Heart left ventricle (tissue), 16 donors: ENCODE results near the gene SYNDIG1. TPM values are rescaled to one million over a fixed set of nuclear protein-coding genes. Genes with fewer than 3 reads are reported as not detected.

ENCODE experiments used
- ATAC-seq, 4 donors: fragments of 200-7000 bp; cut with Tn5 transposase; one replicate each; pipeline ENCODE4 v1.9.1; 2020 to 2022; ENCODE audit warnings: moderate library complexity in 4 of 4, mild to moderate bottlenecking in 3 of 4, moderate number of reproducible peaks in 1 of 4
- DNase-seq, 5 donors: peaks; one replicate each; pipeline ENCODE4 v3.0.0-alpha.2; 2020
- H3K27ac ChIP-seq, 12 donors: fragments of 200-600 bp; sonication (generic) in 4 of 12; one replicate each; pipeline versions ENCODE4 v1.5.0 to v1.8.0; 2016 to 2022; ENCODE audit warnings: mild to moderate bottlenecking in 2 of 12
- H3K27me3 ChIP-seq, 9 donors: fragments of 200-600 bp; sonication (generic) in 2 of 9; one replicate each; pipeline versions ENCODE4 v1.5.1 to v1.8.0; 2016 to 2022; ENCODE audit warnings: mild to moderate bottlenecking in 3 of 9
- H3K36me3 ChIP-seq, 9 donors: fragments of 200-600 bp; sonication (generic) in 2 of 9; one replicate each; pipeline versions ENCODE4 v1.5.0 to v1.8.0; 2018 to 2022; ENCODE audit warnings: mild to moderate bottlenecking in 2 of 9
- H3K4me1 ChIP-seq, 12 donors: fragments of 200-600 bp; sonication (generic) in 4 of 12; one replicate each; pipeline versions ENCODE4 v1.5.0 to v1.8.0; 2016 to 2022; ENCODE audit warnings: mild to moderate bottlenecking in 3 of 12
- H3K4me3 ChIP-seq, 12 donors: fragments of 200-600 bp; sonication (generic) in 4 of 12; one replicate each; pipeline versions ENCODE4 v1.5.0 to v1.8.0; 2017 to 2022; ENCODE audit warnings: mild to moderate bottlenecking in 9 of 12, moderate library complexity in 4 of 12
- H3K9me3 ChIP-seq, 12 donors: fragments of 200-600 bp; sonication (generic) in 4 of 12; one replicate each; pipeline versions ENCODE4 v1.5.0 to v1.8.0; 2016 to 2022; ENCODE audit warnings: mild to moderate bottlenecking in 1 of 12
- CTCF ChIP-seq, 12 donors: fragments of 200-600 bp; sonication (generic) in 4 of 12; IDR thresholded peaks; one replicate each; pipeline versions ENCODE4 v1.5.0 to v1.8.0; 2018 to 2022; ENCODE audit warnings: antibody characterized with exemption in 12 of 12, mild to moderate bottlenecking in 5 of 12
- POLR2A ChIP-seq, 2 donors: fragments of 450-650 bp; IDR thresholded peaks; one replicate each; pipeline ENCODE4 v1.6.1; 2017; ENCODE audit warnings: antibody characterized with exemption in 2 of 2, mild to moderate bottlenecking in 2 of 2, moderate library complexity in 2 of 2
- WGBS, 4 donors: extraction: QIAGEN DNeasy Blood & Tissue Kit in 2 of 4; methylation state at CpG; one replicate each; pipeline versions ENCODE4 v1.1.5 to v1.1.7; 2013 to 2018; 5-methylcytosine and 5-hydroxymethylcytosine counted together
- intact Hi-C, 10 donors: fragments of 100-400 bp; cut with DNase I; formaldehyde crosslinking; loops; one replicate each; pipeline versions ENCODE4 v1.11.1 to v1.14.2; 2022
- polyA plus RNA-seq, 2 donors: library from polyadenylated mRNA; stranded (reverse); fragments of 200-250 nt; gene quantifications; one replicate each; pipeline ENCODE4 v1.2.3, GENCODE V29; 2013
- total RNA-seq, 9 donors: library from RNA; depleted of rRNA in 2 of 9; stranded (reverse); fragments of >200 nt in 2 of 9; fragmentation: NEBNext Ultra II Directional in 3 of 9; extraction: Animal tissue kit (Norgen Biotek cat#: 25700) in 3 of 9; gene quantifications; one replicate each; pipeline versions ENCODE4 v1.1.0 to v1.2.4, GENCODE V29; 2016 to 2023
- donor health status: ischemic (EF 13 %, LVEDD 7.1; RV severe dilation, severe dysfunction).
- donor health status: healthy with polysubstance abuse.
- donor health status: DM: no; HTN: yes; CAD: no.
- donor health status: DM: no; HTN: no; CAD: no.
- donor health status: ischemic (EF 25% LVEDD 6.9; RV normal size, moderate dysfunction).
- donor health status: ischemic (EF 25% LVEDD 5.7; RV mildly dilated, moderate dysfunction).
- donor health status: healthy.
- donor health status: DM: yes; HTN: yes; CAD: no.
- donor health status: ischemic (EF 35%, LVEDD 5.7; RV mildly dilated, moderate dysfunction).
- donor health status: nonischemic (EF 11% LVEDD 7.7; RV severe dilation, severe dysfunction).
- donor health status: DM: yes; HTN: yes; CAD: no.
- donor health status: PGD.
- donor health status: ischemic (EF 29% LVEDD 5.4; RV normal size, mild dysfunction).
- donor health status: nonischemic (EF 23%, LVEDD 6.1; RV moderate dilation, normal function).

SYNDIG1 gene
- total and polyA plus RNA-seq, 11 donors = 8.4 to 41.8 (median 23.0) TPM

GRCh38 chr20:24663496-24663895 is 194.1 kb downstream of the SYNDIG1 start:
- TF ChIP-seq CTCF (IDR thresholded peaks at IDR 0.05) (no peak), POLR2A (IDR thresholded peaks at IDR 0.05) (no peak)
- intact Hi-C loops = loop anchor here in 1 of 10 donors (5.0 kb wide), 1 partner anchor 411 kb away; no protein-coding TSS in a partner anchor
- peaks cover 0 to 2% (median 0%) of the 10 kb centered on the region in 9 donors for H3K36me3 ChIP-seq
- ATAC-seq (no peak), DNase-seq (no peak)
- H3K27me3 ChIP-seq = no peaks in the 10 kb centered on the region
- H3K27ac ChIP-seq = no peak overlapping the region
- WGBS, 4 donors = 84 to 95% (median 90%) methylated on average over 3 to 6 of the region's 6 CpGs
- no peaks in the 10 kb centered on the region for H3K9me3 ChIP-seq
- peaks cover 0 to 4% (median 0%) of the 10 kb centered on the region in 12 donors for H3K4me1 ChIP-seq
- no peak overlapping the region for H3K4me3 ChIP-seq

GRCh38 chr20:24664266-24664986 is 195.0 kb downstream of the SYNDIG1 start:
- Histone ChIP-seq H3K9me3 (no peaks in the 10 kb centered on the region), H3K36me3 (peaks cover 0 to 2% (median 0%) of the 10 kb centered on the region in 9 donors), H3K27me3 (no peaks in the 10 kb centered on the region), H3K27ac (no peak overlapping the region), H3K4me1 (no peaks in the 10 kb centered on the region), H3K4me3 (no peak overlapping the region)
- no peak for ATAC-seq
- no peak for DNase-seq
- TF ChIP-seq POLR2A (IDR thresholded peaks at IDR 0.05) (no peak), CTCF (IDR thresholded peaks at IDR 0.05) (no peak)
- intact Hi-C loops = loop anchor here in 1 of 10 donors (5.0 kb wide), 1 partner anchor 412 kb away; no protein-coding TSS in a partner anchor
- WGBS, 4 donors = 90 to 94% (median 92%) methylated on average over 16 of the region's 16 CpGs

GRCh38 chr20:24665196-24665595 is 195.8 kb downstream of the SYNDIG1 start:
- ATAC-seq (no peak), DNase-seq (no peak)
- TF ChIP-seq CTCF (IDR thresholded peaks at IDR 0.05) (no peak), POLR2A (IDR thresholded peaks at IDR 0.05) (no peak)
- no peaks in the 10 kb centered on the region for H3K27me3 ChIP-seq
- WGBS, 4 donors = 75 to 88% (median 83%) methylated on average over 13 of the region's 13 CpGs
- intact Hi-C loops = no loop called here
- peaks cover 0 to 2% (median 0%) of the 10 kb centered on the region in 9 donors for H3K36me3 ChIP-seq
- no peak overlapping the region for H3K4me3 ChIP-seq
- H3K4me1 ChIP-seq = no peaks in the 10 kb centered on the region
- no peaks in the 10 kb centered on the region for H3K9me3 ChIP-seq
- H3K27ac ChIP-seq = no peak overlapping the region

- Histone ChIP-seq H3K27ac (no peak overlapping the region), H3K9me3 (no peaks in the 10 kb centered on the region), H3K27me3 (no peaks in the 10 kb centered on the region), H3K4me1 (no peaks in the 10 kb centered on the region), H3K4me3 (no peak overlapping the region), H3K36me3 (peaks cover 0 to 2% (median 0%) of the 10 kb centered on the region in 9 donors)
- TF ChIP-seq CTCF (IDR thresholded peaks at IDR 0.05) (no peak), POLR2A (IDR thresholded peaks at IDR 0.05) (no peak)
- WGBS, 4 donors = 85 to 92% (median 89%) methylated on average over 15 of the region's 15 CpGs
- no peak for ATAC-seq
- intact Hi-C loops = no loop called here
- DNase-seq = no peak
Measured at GRCh38 chr20:24665741-24666191, 196.3 kb downstream of the SYNDIG1 start.
